SK-N-SH (cell line): ENCODE measurements around the gene NCBP3. TPM values are rescaled to one million over a fixed set of nuclear protein-coding genes. Genes with fewer than 3 reads are reported as not detected.

ENCODE experiments used
- CTCF ChIA-PET: fragments of 300-600, 350-600 bp; formaldehyde crosslinking; extraction: SDS; loops from one replicate; lab custom pipeline; 2021; lab: Yijun Ruan, JAX
- POLR2A ChIA-PET: fragments of 350-600 bp; sonication (Branson Sonifier 250); formaldehyde crosslinking; extraction: SDS; loops from one replicate; lab custom pipeline; 2020; ENCODE audit warnings: antibody characterized with exemption, inconsistent platforms; lab: Yijun Ruan, JAX
- DNase-seq: peaks from one replicate; pipeline ENCODE4 v3.0.0; 2012
- H2AFZ ChIP-seq: fragments of 200-600 bp; sonication (generic); 2 replicates; pipeline ENCODE4 v1.8.1; 2016; ENCODE audit warnings: antibody characterized with exemption, mild to moderate bottlenecking, low read depth
- H3F3A ChIP-seq: fragments of 200-600 bp; sonication (generic); replicated peaks from 2 replicates; pipeline ENCODE3; 2016; ENCODE audit warnings: antibody characterized with exemption, mild to moderate bottlenecking; ENCODE audit not compliant: insufficient read depth
- H3K27ac ChIP-seq, 2 experiments: fragments of 200-500 bp in 1 of 2; fragments of 200-600 bp in 1 of 2; sonication (Bioruptor generic) in 1 of 2; sonication (generic), shearing (Covaris generic) in 1 of 2; 2 replicates each; pipeline versions ENCODE4 v1.5.1 to v1.6.1; 2014 to 2016; ENCODE audit warnings: low read depth in 2 of 2, inconsistent platforms in 1 of 2, low read length in 1 of 2, mild to moderate bottlenecking in 1 of 2, mixed read lengths in 1 of 2
- H3K27me3 ChIP-seq: fragments of 200-600 bp; sonication (generic), shearing (Covaris generic); 2 replicates; pipeline ENCODE4 v1.6.1; 2016; ENCODE audit warnings: mixed run types; ENCODE audit not compliant: insufficient read depth
- H3K36me3 ChIP-seq, 2 experiments: fragments of 200-500 bp in 1 of 2; fragments of 200-600 bp in 1 of 2; sonication (Bioruptor generic) in 1 of 2; sonication (generic) in 1 of 2; replicated peaks in 1 of 2; 2 replicates each; pipeline versions ENCODE3 to v1.5.1; 2014 to 2016; ENCODE audit warnings: low read length in 1 of 2, mild to moderate bottlenecking in 1 of 2; ENCODE audit not compliant: insufficient read depth in 2 of 2, control insufficient read depth in 1 of 2
- H3K4me1 ChIP-seq, 2 experiments: fragments of 200-500 bp in 1 of 2; fragments of 200-600 bp in 1 of 2; sonication (Bioruptor generic) in 1 of 2; sonication (generic), shearing (Covaris generic) in 1 of 2; 2 replicates each; pipeline versions ENCODE4 v1.5.1 to v1.6.1; 2014 to 2016; ENCODE audit warnings: low read depth in 1 of 2, low read length in 1 of 2, mixed run types in 1 of 2; ENCODE audit not compliant: insufficient read depth in 2 of 2, control insufficient read depth in 1 of 2
- H3K4me2 ChIP-seq: fragments of 200-600 bp; sonication (generic), shearing (Covaris generic); 2 replicates; pipeline ENCODE4 v1.6.1; 2017; ENCODE audit warnings: mixed run types
- H3K4me3 ChIP-seq, 2 experiments: fragments of 200-500 bp in 1 of 2; fragments of 200-600 bp in 1 of 2; sonication (Bioruptor generic) in 1 of 2; sonication (generic), shearing (Covaris generic) in 1 of 2; 2 replicates each; pipeline versions ENCODE4 v1.5.1 to v1.8.1; 2014 to 2016; ENCODE audit warnings: low read depth in 2 of 2, inconsistent platforms in 1 of 2, low read length in 1 of 2, mild to moderate bottlenecking in 1 of 2, mixed read lengths in 1 of 2, moderate library complexity in 1 of 2
- H3K79me2 ChIP-seq: fragments of 200-600 bp; sonication (generic); 2 replicates; pipeline ENCODE4 v1.8.1; 2017; ENCODE audit warnings: mild to moderate bottlenecking; ENCODE audit not compliant: insufficient read depth
- H3K9ac ChIP-seq: fragments of 200-600 bp; sonication (generic); 2 replicates; pipeline ENCODE4 v1.6.1; 2017; ENCODE audit warnings: mixed run types
- H3K9me2 ChIP-seq: fragments of 200-600 bp; sonication (generic); 2 replicates; pipeline ENCODE4 v1.6.1; 2017; ENCODE audit warnings: mixed run types
- H3K9me3 ChIP-seq: fragments of 200-600 bp; sonication (generic); 2 replicates; pipeline ENCODE4 v1.6.1; 2017; ENCODE audit warnings: mixed run types, mild to moderate bottlenecking, moderate library complexity
- H4K20me1 ChIP-seq: fragments of 200-600 bp; sonication (generic); 2 replicates; pipeline ENCODE4 v1.6.1; 2017; ENCODE audit warnings: mild to moderate bottlenecking, mixed run types; ENCODE audit not compliant: insufficient read depth
- CTCF ChIP-seq: fragments of 200-600 bp; sonication (generic); IDR thresholded peaks from 2 replicates; pipeline ENCODE4 v1.6.1; 2017; ENCODE audit warnings: antibody characterized with exemption, mild to moderate bottlenecking, moderate library complexity
- ELF1 ChIP-seq: IDR thresholded peaks from 2 replicates; pipeline ENCODE4 v1.4.0; 2012
- EP300 ChIP-seq, 2 experiments: IDR thresholded peaks; 2 replicates each; pipeline versions ENCODE4 v1.4.0 to v1.6.1; 2012; ENCODE audit warnings: borderline replicate concordance in 1 of 2, low read depth in 1 of 2, low read length in 1 of 2
- EZH2phosphoT487 ChIP-seq: fragments of 200-600 bp; sonication (generic); IDR thresholded peaks from 2 replicates; pipeline ENCODE4 v1.6.1; 2017; ENCODE audit warnings: low read depth, mixed run types, mild to moderate bottlenecking, antibody characterized with exemption, moderate library complexity, borderline replicate concordance
- FOSL2 ChIP-seq: IDR thresholded peaks from 2 replicates; pipeline ENCODE4 v1.4.0; 2012; ENCODE audit warnings: low read depth, mild to moderate bottlenecking, moderate library complexity, borderline replicate concordance
- FOXJ3 ChIP-seq: sonication (generic); formaldehyde crosslinking; IDR thresholded peaks from 2 replicates; pipeline ENCODE4 v1.5.1; 2020; ENCODE audit warnings: mild to moderate bottlenecking, missing genetic modification reagents
- FOXM1 ChIP-seq: IDR thresholded peaks from 2 replicates; pipeline ENCODE4 v1.4.0; 2012; ENCODE audit warnings: low read depth, mild to moderate bottlenecking
- GABPA ChIP-seq: IDR thresholded peaks from 2 replicates; pipeline ENCODE4 v1.4.0; 2012; ENCODE audit warnings: low read depth, mild to moderate bottlenecking
- IRF3 ChIP-seq: fragments of 150-350 bp; IDR thresholded peaks from 2 replicates; pipeline ENCODE4 v1.6.1; 2016; ENCODE audit warnings: mild to moderate bottlenecking, low read depth, low read length
- JUND ChIP-seq: IDR thresholded peaks from 2 replicates; pipeline ENCODE4 v1.4.0; 2012
- MAX ChIP-seq: IDR thresholded peaks from 2 replicates; pipeline ENCODE4 v1.4.0; 2012; ENCODE audit warnings: low read depth
- MXI1 ChIP-seq: IDR thresholded peaks from 2 replicates; pipeline ENCODE4 v1.6.1; 2012; ENCODE audit warnings: mild to moderate bottlenecking, low read depth, low read length, improper control_type of control experiment
- RAD21 ChIP-seq: IDR thresholded peaks from 2 replicates; pipeline ENCODE4 v1.6.1; 2012; ENCODE audit warnings: mild to moderate bottlenecking, low read length
- RCOR1 ChIP-seq: fragments of 150-350 bp; IDR thresholded peaks from 2 replicates; pipeline ENCODE4 v1.6.1; 2017; ENCODE audit warnings: antibody characterized with exemption, low read length
- REST ChIP-seq: IDR thresholded peaks from 2 replicates; pipeline ENCODE4 v1.6.1; 2012; ENCODE audit warnings: mild to moderate bottlenecking, low read depth, low read length, moderate library complexity
- SIN3A ChIP-seq: IDR thresholded peaks from 2 replicates; pipeline ENCODE4 v1.6.1; 2012; ENCODE audit warnings: low read depth, mild to moderate bottlenecking, low read length, moderate library complexity, borderline replicate concordance
- TAF1 ChIP-seq: IDR thresholded peaks from 2 replicates; pipeline ENCODE4 v1.6.1; 2012; ENCODE audit warnings: low read depth, mild to moderate bottlenecking, low read length, moderate library complexity, borderline replicate concordance
- TCF12 ChIP-seq: IDR thresholded peaks from 2 replicates; pipeline ENCODE4 v1.4.0; 2012
- USF1 ChIP-seq: IDR thresholded peaks from 2 replicates; pipeline ENCODE4 v1.4.0; 2012; ENCODE audit warnings: low read depth, borderline replicate concordance
- YY1 ChIP-seq: IDR thresholded peaks from 2 replicates; pipeline ENCODE4 v1.4.0; 2012; ENCODE audit warnings: low read depth, mild to moderate bottlenecking
- WGBS: methylation state at CpG from one replicate; pipeline ENCODE4 v1.1.6; 2017; ENCODE audit warnings: low lambda C conversion rate; 5-methylcytosine and 5-hydroxymethylcytosine counted together
- polyA plus RNA-seq, 3 experiments: library from polyadenylated mRNA; depleted of rRNA; stranded (reverse); fragments of >200 nt; gene quantifications; 2 replicates each; pipeline ENCODE4 v1.2.3, GENCODE V29; 2012

Gene NCBP3
- polyA plus RNA-seq, 1 of the 3 experiments (the other 2 are of a cell fraction), result 6.5 TPM

- TF ChIP-seq REST (no peak), RAD21 (no peak)
- TF ChIP-seq, all 33 proteins: peak for 0
Observed at GRCh38 chr17:3864534-3864933, 18.5 kb upstream of the NCBP3 start (continued).

GRCh38 chr17:3861761-3862681 lies 16.0 kb upstream of the NCBP3 start:
- Histone ChIP-seq H4K20me1 (no peaks in the 10 kb centered on the region), H3K27me3 (no peaks in the 10 kb centered on the region), H2AFZ (no peak overlapping the region), H3K4me1 (no peaks in the 10 kb centered on the region; a peak in 1 of 4 replicates), H3K27ac (no peak overlapping the region), H3K9me3 (no peaks in the 10 kb centered on the region), H3F3A (no peaks in the 10 kb centered on the region), H3K9ac (no peak overlapping the region), H3K4me2 (no peak overlapping the region), H3K79me2 (no peaks in the 10 kb centered on the region), H3K36me3 (peaks cover 4% of the 10 kb centered on the region in 2 experiments), H3K4me3 (no peak overlapping the region), H3K9me2 (no peaks in the 10 kb centered on the region)
- POLR2A ChIA-PET, result no interaction called here
- TF ChIP-seq TCF12 (no peak), FOSL2 (no peak), RCOR1 (no peak), RAD21 (no peak), JUND (no peak), GABPA (no peak), FOXM1 (no peak), MXI1 (no peak), TAF1 (no peak), FOXJ3 (CRISPR knock-in tag) (no peak), USF1 (no peak), MAX (no peak), EZH2phosphoT487 (no peak), SIN3A (no peak), YY1 (no peak), EP300 (IDR thresholded peaks at IDR 0.05; ENCODE audit: borderline replicate concordance in 1 of 2, low read depth in 1 of 2, low read length in 1 of 2) (no peak), IRF3 (no peak), ELF1 (no peak), CTCF (no peak)
- DNase-seq, result no peak
- CTCF ChIA-PET, result interaction anchor here (0.9 to 6.6 kb wide), 10 partner anchors 10 to 211 kb away, joined by 3 to 74 read pairs (median 6); partner anchors contain the start of gene NCBP3
- WGBS, result 92% methylated on average over 12 of the region's 28 CpGs
